HL-60 (cell line): ENCODE data around the gene PLEKHA5.

Experiments used
- SPI1 ChIP-seq: IDR thresholded peaks from 2 replicates; pipeline ENCODE4 v1.6.1; 2012; ENCODE audit warnings: low read depth, mild to moderate bottlenecking, borderline replicate concordance
- TF ChIP-seq, protein P1 (sequence below): IDR thresholded peaks from one replicate; pipeline ENCODE4 v1.5.1; 2011; ENCODE audit warnings: low read length, control low read depth, inconsistent platforms; ENCODE audit not compliant: insufficient read depth

DNA sequence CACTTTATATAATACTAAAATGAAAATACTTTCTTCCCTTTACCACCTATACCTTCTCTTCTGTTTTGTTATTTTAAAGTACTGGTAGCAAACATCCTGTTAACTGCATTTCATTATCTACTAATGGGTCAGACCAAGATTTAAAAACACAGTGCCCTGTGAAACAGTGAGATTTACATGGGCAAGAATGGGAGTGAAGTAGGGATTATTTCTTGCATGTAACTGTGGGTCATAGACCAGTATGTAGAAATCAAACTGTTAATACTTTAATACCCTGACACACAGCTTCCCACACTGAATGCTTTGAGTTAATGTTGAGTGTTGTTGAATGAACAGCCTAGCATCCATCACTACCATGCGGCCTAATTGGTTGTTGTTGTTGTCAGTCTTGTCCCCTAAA is 61.6 kb downstream of the PLEKHA5 start:
- TF ChIP-seq, protein P1, sequence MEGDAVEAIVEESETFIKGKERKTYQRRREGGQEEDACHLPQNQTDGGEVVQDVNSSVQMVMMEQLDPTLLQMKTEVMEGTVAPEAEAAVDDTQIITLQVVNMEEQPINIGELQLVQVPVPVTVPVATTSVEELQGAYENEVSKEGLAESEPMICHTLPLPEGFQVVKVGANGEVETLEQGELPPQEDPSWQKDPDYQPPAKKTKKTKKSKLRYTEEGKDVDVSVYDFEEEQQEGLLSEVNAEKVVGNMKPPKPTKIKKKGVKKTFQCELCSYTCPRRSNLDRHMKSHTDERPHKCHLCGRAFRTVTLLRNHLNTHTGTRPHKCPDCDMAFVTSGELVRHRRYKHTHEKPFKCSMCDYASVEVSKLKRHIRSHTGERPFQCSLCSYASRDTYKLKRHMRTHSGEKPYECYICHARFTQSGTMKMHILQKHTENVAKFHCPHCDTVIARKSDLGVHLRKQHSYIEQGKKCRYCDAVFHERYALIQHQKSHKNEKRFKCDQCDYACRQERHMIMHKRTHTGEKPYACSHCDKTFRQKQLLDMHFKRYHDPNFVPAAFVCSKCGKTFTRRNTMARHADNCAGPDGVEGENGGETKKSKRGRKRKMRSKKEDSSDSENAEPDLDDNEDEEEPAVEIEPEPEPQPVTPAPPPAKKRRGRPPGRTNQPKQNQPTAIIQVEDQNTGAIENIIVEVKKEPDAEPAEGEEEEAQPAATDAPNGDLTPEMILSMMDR, result no peak
- TF ChIP-seq SPI1, result no peak
